Astrocyte (in vitro differentiated cells and primary cell): ENCODE results near the gene BICD1.

Experiments
- EZH2 ChIP-seq: IDR thresholded peaks from 2 replicates; pipeline ENCODE4 v1.6.1; 2012; ENCODE audit warnings: mild to moderate bottlenecking, low read length, inconsistent platforms; ENCODE audit not compliant: insufficient read depth
- TF ChIP-seq, protein P1 (sequence below): IDR thresholded peaks from 2 replicates; pipeline ENCODE4 v1.5.1; 2011; ENCODE audit warnings: low read depth, mild to moderate bottlenecking, inconsistent platforms, low read length, moderate library complexity; ENCODE audit not compliant: insufficient read depth

- TF ChIP-seq, protein P1, sequence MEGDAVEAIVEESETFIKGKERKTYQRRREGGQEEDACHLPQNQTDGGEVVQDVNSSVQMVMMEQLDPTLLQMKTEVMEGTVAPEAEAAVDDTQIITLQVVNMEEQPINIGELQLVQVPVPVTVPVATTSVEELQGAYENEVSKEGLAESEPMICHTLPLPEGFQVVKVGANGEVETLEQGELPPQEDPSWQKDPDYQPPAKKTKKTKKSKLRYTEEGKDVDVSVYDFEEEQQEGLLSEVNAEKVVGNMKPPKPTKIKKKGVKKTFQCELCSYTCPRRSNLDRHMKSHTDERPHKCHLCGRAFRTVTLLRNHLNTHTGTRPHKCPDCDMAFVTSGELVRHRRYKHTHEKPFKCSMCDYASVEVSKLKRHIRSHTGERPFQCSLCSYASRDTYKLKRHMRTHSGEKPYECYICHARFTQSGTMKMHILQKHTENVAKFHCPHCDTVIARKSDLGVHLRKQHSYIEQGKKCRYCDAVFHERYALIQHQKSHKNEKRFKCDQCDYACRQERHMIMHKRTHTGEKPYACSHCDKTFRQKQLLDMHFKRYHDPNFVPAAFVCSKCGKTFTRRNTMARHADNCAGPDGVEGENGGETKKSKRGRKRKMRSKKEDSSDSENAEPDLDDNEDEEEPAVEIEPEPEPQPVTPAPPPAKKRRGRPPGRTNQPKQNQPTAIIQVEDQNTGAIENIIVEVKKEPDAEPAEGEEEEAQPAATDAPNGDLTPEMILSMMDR: no peak
- no peak for TF ChIP-seq EZH2
Observed at GRCh38 chr12:32284561-32284960, 177.9 kb downstream of the BICD1 start.
